ENCODE results near the gene EMD. TPM values are rescaled to one million over a fixed set of nuclear protein-coding genes. Genes with fewer than 3 reads are reported as not detected.

EMD gene
- total and polyA plus RNA-seq, 7 donors: 61.1 to 101 (median 78.2) TPM

GRCh38 chrX:154367474-154368308, 11.4 kb upstream of the EMD start:
- intact Hi-C loops (cut with DNase I): no loop called here
- H3K4me1 ChIP-seq: peaks cover 3% of the 10 kb centered on the region

GRCh38 chrX:154368630-154369448, 10.3 kb upstream of the EMD start:
- peak; percentile 7 to 44 (median 19) for ATAC-seq
- DNase-seq: peak; percentile 83 to 84
- H3K4me1 ChIP-seq: peaks cover 3% of the 10 kb centered on the region
- H3K9me3 ChIP-seq: no peaks in the 10 kb centered on the region
- no peaks in the 10 kb centered on the region for H3K27me3 ChIP-seq (ENCODE audit: insufficient read depth in 3 of 3, low read length in 2 of 3)
- H3K36me3 ChIP-seq (ENCODE audit: insufficient read depth in 1 of 2, low read depth in 1 of 2): peaks cover 0 to 8% of the 10 kb centered on the region in 2 donors
- WGBS, 3 donors: 36 to 50% (median 49%) methylated on average over 2 to 16 of the region's 16 CpGs
- intact Hi-C loops (cut with DNase I): no loop called here
- TF ChIP-seq CTCF (IDR thresholded peaks at IDR 0.05): no peak
- H3K27ac ChIP-seq: peak overlapping the region; percentile 71
- H3K4me3 ChIP-seq: peak overlapping the region; percentile 69

More at GRCh38 chrX:154367474-154368308, 11.4 kb upstream of the EMD start:
- DNase-seq: no peak
- WGBS, 3 donors: 63 to 85% (median 77%) methylated on average over 9 to 31 of the region's 31 CpGs
- Histone ChIP-seq H3K27ac (peak overlapping the region; percentile 71), H3K27me3 (ENCODE audit: insufficient read depth in 3 of 3, low read length in 2 of 3) (no peaks in the 10 kb centered on the region), H3K4me3 (peak overlapping the region; percentile 69), H3K9me3 (no peaks in the 10 kb centered on the region), H3K36me3 (ENCODE audit: insufficient read depth in 1 of 2, low read depth in 1 of 2) (peaks cover 0 to 13% of the 10 kb centered on the region in 2 donors)
- ATAC-seq: no peak
- no peak for TF ChIP-seq CTCF (IDR thresholded peaks at IDR 0.05)

- H3K9me3 ChIP-seq: no peaks in the 10 kb centered on the region
- 32 to 49% (median 34%) methylated on average over 10 to 13 of the region's 13 CpGs for WGBS, 3 donors
- peak overlapping the region; percentile 69 for H3K4me3 ChIP-seq
- peak overlapping the region; percentile 71 for H3K27ac ChIP-seq
- H3K27me3 ChIP-seq (ENCODE audit: insufficient read depth in 3 of 3, low read length in 2 of 3): no peaks in the 10 kb centered on the region
- DNase-seq: peak; percentile 80 to 81
- intact Hi-C loops (cut with DNase I): no loop called here
- TF ChIP-seq CTCF (IDR thresholded peaks at IDR 0.05): no peak
- peaks cover 0 to 7% of the 10 kb centered on the region in 2 donors for H3K36me3 ChIP-seq (ENCODE audit: insufficient read depth in 1 of 2, low read depth in 1 of 2)
- ATAC-seq: peak; percentile 11 to 29 (median 16)
- peaks cover 8% of the 10 kb centered on the region for H3K4me1 ChIP-seq
These were observed 9.4 kb upstream of the EMD start for GRCh38 chrX:154369449-154370299.

- WGBS, 3 donors: 2 to 38% (median 9%) methylated on average over 6 to 61 of the region's 63 CpGs
These were observed 8.6 kb upstream of the EMD start for GRCh38 chrX:154370300-154371016.

More at GRCh38 chrX:154370300-154371016, 8.6 kb upstream of the EMD start:
- H3K4me1 ChIP-seq: peaks cover 8% of the 10 kb centered on the region
- H3K4me3 ChIP-seq: peak overlapping the region; percentile 69
- no peak for TF ChIP-seq CTCF (IDR thresholded peaks at IDR 0.05)
- H3K27ac ChIP-seq: peak overlapping the region; percentile 71
- ATAC-seq (no peak), DNase-seq (peak; percentile 43 to 61)
- no peaks in the 10 kb centered on the region for H3K9me3 ChIP-seq
- no peaks in the 10 kb centered on the region for H3K27me3 ChIP-seq (ENCODE audit: insufficient read depth in 3 of 3, low read length in 2 of 3)
- intact Hi-C loops (cut with DNase I): no loop called here
- no peaks in the 10 kb centered on the region for H3K36me3 ChIP-seq (ENCODE audit: insufficient read depth in 1 of 2, low read depth in 1 of 2)
